Nephron (organoid): Measurements from ENCODE around the gene KCNIP4.
"Not testable (repeated sequence)": the region's sequence is repeated elsewhere in the genome, so short reads cannot be mapped to it uniquely, and the experiment has no call there.

Source experiments
- H3K27ac Mint-ChIP-seq, 3 experiments: 2 replicates each; pipeline ENCODE4 v1.8.0; 2020; ENCODE audit warnings: mixed read lengths in 3 of 3, mild to moderate bottlenecking in 2 of 3, moderate library complexity in 1 of 3
- H3K27me3 Mint-ChIP-seq: 2 replicates; pipeline ENCODE4 v1.8.0; 2021; ENCODE audit warnings: low read depth, mild to moderate bottlenecking, moderate library complexity, mixed read lengths
- H3K36me3 Mint-ChIP-seq: 2 replicates; pipeline ENCODE4 v1.8.0; 2020; ENCODE audit warnings: low read depth, mixed read lengths
- H3K4me1 Mint-ChIP-seq: 2 replicates; pipeline ENCODE4 v1.8.0; 2020; ENCODE audit warnings: mixed read lengths
- H3K4me3 Mint-ChIP-seq, 3 experiments: 2 replicates each; pipeline ENCODE4 v1.8.0; 2020; ENCODE audit warnings: mild to moderate bottlenecking in 3 of 3, mixed read lengths in 3 of 3, moderate library complexity in 2 of 3
- H3K9me3 Mint-ChIP-seq: 2 replicates; pipeline ENCODE4 v1.8.0; 2020; ENCODE audit warnings: mixed read lengths
- CTCF ChIP-seq, 3 experiments: fragments of 200-600 bp; sonication (generic); IDR thresholded peaks; one replicate each; pipeline ENCODE4 v1.5.0; 2021; ENCODE audit warnings: antibody characterized with exemption in 3 of 3; ENCODE audit not compliant: unreplicated experiment in 3 of 3

The KCNIP4 gene

GRCh38 chr4:20761382-20761781, 1187.2 kb downstream of the KCNIP4 start:
- no peaks in the 10 kb centered on the region for H3K27me3 Mint-ChIP-seq
- no peak overlapping the region for H3K4me3 Mint-ChIP-seq

GRCh38 chr4:20760053-20760452, 1188.5 kb downstream of the KCNIP4 start:
- Mint-ChIP-seq H3K36me3 (no peaks in the 10 kb centered on the region), H3K27ac (no peak overlapping the region), H3K27me3 (no peaks in the 10 kb centered on the region), H3K4me1 (no peaks in the 10 kb centered on the region), H3K4me3 (no peak overlapping the region), H3K9me3 (no peaks in the 10 kb centered on the region)
- TF ChIP-seq CTCF (IDR thresholded peaks at IDR 0.05; ENCODE audit: unreplicated experiment in 3 of 3) = no peak

More at GRCh38 chr4:20761382-20761781, 1187.2 kb downstream of the KCNIP4 start:
- Mint-ChIP-seq H3K4me1 (no peaks in the 10 kb centered on the region), H3K27ac (no peak overlapping the region), H3K9me3 (no peaks in the 10 kb centered on the region), H3K36me3 (no peaks in the 10 kb centered on the region)
- TF ChIP-seq CTCF (IDR thresholded peaks at IDR 0.05; ENCODE audit: unreplicated experiment in 3 of 3) = no peak

DNA sequence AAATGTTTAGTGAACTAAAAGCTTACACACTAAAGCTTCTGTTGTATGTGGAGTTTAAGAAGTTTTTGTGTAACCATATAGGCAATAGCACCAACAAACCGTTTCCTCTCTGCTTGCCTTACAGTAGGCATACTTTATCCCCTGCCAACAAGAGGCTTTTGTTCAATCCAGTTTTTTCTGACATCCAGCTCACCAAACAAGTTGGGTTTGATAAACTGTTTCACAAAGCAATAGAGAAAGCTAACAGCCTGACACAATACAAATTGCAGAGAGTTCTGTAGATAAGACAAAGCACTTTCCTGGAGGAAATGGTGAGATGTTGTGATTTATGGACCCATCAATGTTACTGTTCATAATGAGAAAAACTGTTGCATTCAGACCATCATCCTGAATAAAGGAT, 1194.5 kb downstream of the KCNIP4 start:
- Mint-ChIP-seq H3K27me3 (no peaks in the 10 kb centered on the region), H3K4me1 (no peaks in the 10 kb centered on the region), H3K9me3 (no peaks in the 10 kb centered on the region), H3K4me3 (no peak overlapping the region), H3K36me3 (peaks cover 27% of the 10 kb centered on the region), H3K27ac (no peak overlapping the region)
- no peak for TF ChIP-seq CTCF (IDR thresholded peaks at IDR 0.05; ENCODE audit: unreplicated experiment in 3 of 3)

- Mint-ChIP-seq H3K9me3 (no peaks in the 10 kb centered on the region), H3K4me1 (no peaks in the 10 kb centered on the region), H3K27ac (no peak overlapping the region), H3K36me3 (peaks cover 33% of the 10 kb centered on the region), H3K27me3 (no peaks in the 10 kb centered on the region), H3K4me3 (no peak overlapping the region)
- no peak for TF ChIP-seq CTCF (IDR thresholded peaks at IDR 0.05; ENCODE audit: unreplicated experiment in 3 of 3)
These were observed 1195.9 kb downstream of the KCNIP4 start for GRCh38 chr4:20752641-20753040.

- peaks cover 54% of the 10 kb centered on the region for H3K36me3 Mint-ChIP-seq
These were observed 1202.6 kb downstream of the KCNIP4 start for GRCh38 chr4:20746000-20746399.

DNA sequence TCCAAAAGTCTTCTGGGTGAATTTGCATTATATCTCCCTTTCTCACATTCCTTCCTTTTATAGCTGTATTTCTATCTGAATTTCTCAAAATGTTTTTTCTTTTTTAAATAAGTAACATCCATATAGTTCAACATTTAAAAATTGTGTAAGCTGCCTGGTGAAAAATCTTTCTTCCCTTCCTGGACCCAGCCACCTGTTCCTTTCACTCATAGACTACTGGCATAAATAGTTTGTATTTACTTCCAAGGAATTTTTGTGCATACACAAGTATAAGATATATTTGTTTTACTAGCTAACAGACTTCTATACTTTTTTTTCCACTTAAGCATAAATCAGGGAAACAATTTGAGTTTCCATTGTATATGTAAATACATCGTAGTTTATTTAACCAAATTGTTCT, 1212.6 kb downstream of the KCNIP4 start:
- Mint-ChIP-seq H3K4me3 (no peak overlapping the region), H3K9me3 (peaks cover 44% of the 10 kb centered on the region), H3K4me1 (no peaks in the 10 kb centered on the region), H3K27ac (no peak overlapping the region), H3K27me3 (no peaks in the 10 kb centered on the region), H3K36me3 (peaks cover 88% of the 10 kb centered on the region)
- no peak for TF ChIP-seq CTCF (IDR thresholded peaks at IDR 0.05; ENCODE audit: unreplicated experiment in 3 of 3)

More at GRCh38 chr4:20746000-20746399, 1202.6 kb downstream of the KCNIP4 start:
- H3K27ac Mint-ChIP-seq, H3K4me1 Mint-ChIP-seq, H3K27me3 Mint-ChIP-seq, H3K4me3 Mint-ChIP-seq: not testable (repeated sequence)
- H3K9me3 Mint-ChIP-seq = peaks cover 42% of the 10 kb centered on the region
